ENCODE results near the gene MTG2. TPM values are rescaled to one million over a fixed set of nuclear protein-coding genes. Genes with fewer than 3 reads are reported as not detected.

The MTG2 gene
- total and polyA plus RNA-seq, 4 donors, result 13.0 to 28.0 (median 24.4) TPM

GRCh38 chr20:62198931-62199330, 16.1 kb downstream of the MTG2 start (continued):
- no peak for TF ChIP-seq RAD21 (IDR thresholded peaks at IDR 0.05)

DNA sequence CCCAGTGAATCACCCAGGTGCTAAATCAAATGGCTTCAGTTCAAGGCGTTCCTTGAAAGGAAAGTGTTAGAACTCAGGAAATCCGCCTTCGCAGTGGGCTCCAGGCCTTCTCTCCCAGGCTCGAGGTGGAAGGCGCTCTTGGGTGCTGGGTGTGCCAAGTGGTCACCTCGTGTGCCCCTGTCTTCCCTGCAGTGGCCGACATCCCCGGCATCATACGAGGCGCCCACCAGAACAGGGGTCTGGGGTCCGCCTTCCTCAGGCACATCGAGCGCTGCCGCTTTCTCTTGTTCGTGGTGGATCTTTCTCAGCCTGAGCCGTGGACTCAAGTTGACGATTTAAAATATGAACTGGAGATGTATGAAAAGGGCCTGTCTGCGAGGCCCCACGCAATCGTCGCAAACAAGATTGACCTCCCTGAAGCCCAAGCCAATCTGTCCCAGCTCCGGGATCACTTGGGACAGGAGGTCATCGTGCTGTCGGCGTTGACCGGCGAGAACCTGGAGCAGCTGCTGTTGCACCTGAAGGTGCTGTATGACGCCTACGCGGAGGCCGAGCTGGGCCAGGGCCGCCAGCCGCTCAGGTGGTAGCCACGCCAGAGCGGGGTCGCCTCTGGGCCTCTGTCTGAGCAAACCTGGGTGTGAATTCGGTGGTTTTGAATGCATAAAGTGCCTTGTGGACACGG, 17.8 kb downstream of the MTG2 start:
- no peak for DNase-seq (ENCODE audit: low spot score)

GRCh38 chr20:62201173-62202082, 18.6 kb downstream of the MTG2 start:
- Histone ChIP-seq H3K36me3 (ENCODE audit: control insufficient read depth in 4 of 4, insufficient read depth in 3 of 4, low read depth in 1 of 4, low read length in 3 of 4) (peaks cover 18 to 53% (median 30%) of the 10 kb centered on the region in 4 donors), H3K4me1 (ENCODE audit: control insufficient read depth in 4 of 4, insufficient read depth in 4 of 4, low read length in 3 of 4) (no peaks in the 10 kb centered on the region), H3K27me3 (ENCODE audit: control insufficient read depth in 4 of 4, insufficient read depth in 4 of 4, low read length in 3 of 4) (no peaks in the 10 kb centered on the region), H3K4me3 (ENCODE audit: low read depth in 1 of 3, low read length in 3 of 3) (no peak overlapping the region), H3K9me3 (ENCODE audit: control insufficient read depth in 4 of 4, low read length in 3 of 4) (no peaks in the 10 kb centered on the region), H3K27ac (ENCODE audit: low read depth in 1 of 2, low read length in 2 of 2) (no peak overlapping the region), H3K9ac (ENCODE audit: low read depth in 1 of 2, low read length in 2 of 2) (no peak overlapping the region)
- TF ChIP-seq, protein P1, sequence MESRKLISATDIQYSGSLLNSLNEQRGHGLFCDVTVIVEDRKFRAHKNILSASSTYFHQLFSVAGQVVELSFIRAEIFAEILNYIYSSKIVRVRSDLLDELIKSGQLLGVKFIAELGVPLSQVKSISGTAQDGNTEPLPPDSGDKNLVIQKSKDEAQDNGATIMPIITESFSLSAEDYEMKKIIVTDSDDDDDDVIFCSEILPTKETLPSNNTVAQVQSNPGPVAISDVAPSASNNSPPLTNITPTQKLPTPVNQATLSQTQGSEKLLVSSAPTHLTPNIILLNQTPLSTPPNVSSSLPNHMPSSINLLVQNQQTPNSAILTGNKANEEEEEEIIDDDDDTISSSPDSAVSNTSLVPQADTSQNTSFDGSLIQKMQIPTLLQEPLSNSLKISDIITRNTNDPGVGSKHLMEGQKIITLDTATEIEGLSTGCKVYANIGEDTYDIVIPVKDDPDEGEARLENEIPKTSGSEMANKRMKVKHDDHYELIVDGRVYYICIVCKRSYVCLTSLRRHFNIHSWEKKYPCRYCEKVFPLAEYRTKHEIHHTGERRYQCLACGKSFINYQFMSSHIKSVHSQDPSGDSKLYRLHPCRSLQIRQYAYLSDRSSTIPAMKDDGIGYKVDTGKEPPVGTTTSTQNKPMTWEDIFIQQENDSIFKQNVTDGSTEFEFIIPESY (IDR thresholded peaks at IDR 0.05), result no peak
- TF ChIP-seq FOXA2 (IDR thresholded peaks at IDR 0.05), result no peak
- TF ChIP-seq RXRA (IDR thresholded peaks at IDR 0.05), result no peak
- TF ChIP-seq GABPA (IDR thresholded peaks at IDR 0.05 in 1 of 2, conservative IDR thresholded peaks at IDR 0.05 in 1 of 2), result no peak
- no peak for TF ChIP-seq JUND (IDR thresholded peaks at IDR 0.05)
- TF ChIP-seq YY1 (IDR thresholded peaks at IDR 0.05), result no peak
- no peak for TF ChIP-seq HNF4A (conservative IDR thresholded peaks at IDR 0.05)
- TF ChIP-seq EGR1 (IDR thresholded peaks at IDR 0.05; ENCODE audit: low read depth in 2 of 2), result no peak
- TF ChIP-seq HNF4G (IDR thresholded peaks at IDR 0.05), result no peak
- DNase-seq (ENCODE audit: low spot score), result no peak
- WGBS, result 96% methylated on average over 38 of the region's 38 CpGs

More for the DNA sequence above, 17.8 kb downstream of the MTG2 start:
- no peak overlapping the region for H3K9ac ChIP-seq (ENCODE audit: low read depth in 1 of 2, low read length in 2 of 2)
- no peak overlapping the region for H3K4me3 ChIP-seq (ENCODE audit: low read depth in 1 of 3, low read length in 3 of 3)
- no peak overlapping the region for H3K27ac ChIP-seq (ENCODE audit: low read depth in 1 of 2, low read length in 2 of 2)
- H3K9me3 ChIP-seq (ENCODE audit: control insufficient read depth in 4 of 4, low read length in 3 of 4), result no peaks in the 10 kb centered on the region
- H3K36me3 ChIP-seq (ENCODE audit: control insufficient read depth in 4 of 4, insufficient read depth in 3 of 4, low read depth in 1 of 4, low read length in 3 of 4), result peaks cover 18 to 56% (median 34%) of the 10 kb centered on the region in 4 donors
- TF ChIP-seq GABPA (IDR thresholded peaks at IDR 0.05 in 1 of 2, conservative IDR thresholded peaks at IDR 0.05 in 1 of 2) (no peak), HNF4G (IDR thresholded peaks at IDR 0.05) (no peak)
- H3K4me1 ChIP-seq (ENCODE audit: control insufficient read depth in 4 of 4, insufficient read depth in 4 of 4, low read length in 3 of 4), result no peaks in the 10 kb centered on the region
- no peaks in the 10 kb centered on the region for H3K27me3 ChIP-seq (ENCODE audit: control insufficient read depth in 4 of 4, insufficient read depth in 4 of 4, low read length in 3 of 4)
- whole genome bisulfite sequencing, result 97% methylated on average over 38 of the region's 38 CpGs

DNA sequence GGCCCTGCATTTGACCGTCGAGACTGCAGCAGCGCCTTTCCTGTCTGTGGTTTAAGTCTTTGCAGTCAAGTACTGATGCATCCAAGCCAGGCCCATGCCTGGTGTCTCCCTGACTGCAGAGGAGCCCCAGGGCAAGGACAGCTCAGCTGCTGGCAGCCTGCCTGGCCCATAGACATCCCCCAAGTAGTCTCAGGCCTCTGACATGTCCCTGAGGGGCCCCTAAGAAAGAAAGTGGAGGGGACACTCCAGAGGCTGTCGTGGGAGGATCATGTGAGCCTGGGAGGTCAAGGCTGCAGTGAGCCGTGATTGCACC, 19.2 kb downstream of the MTG2 start:
- Histone ChIP-seq H3K4me1 (ENCODE audit: control insufficient read depth in 4 of 4, insufficient read depth in 4 of 4, low read length in 3 of 4) (no peaks in the 10 kb centered on the region), H3K36me3 (ENCODE audit: control insufficient read depth in 4 of 4, insufficient read depth in 3 of 4, low read depth in 1 of 4, low read length in 3 of 4) (peaks cover 18 to 53% (median 30%) of the 10 kb centered on the region in 4 donors), H3K4me3 (ENCODE audit: low read depth in 1 of 3, low read length in 3 of 3) (no peak overlapping the region), H3K27ac (ENCODE audit: low read depth in 1 of 2, low read length in 2 of 2) (no peak overlapping the region), H3K9me3 (ENCODE audit: control insufficient read depth in 4 of 4, low read length in 3 of 4) (no peaks in the 10 kb centered on the region), H3K27me3 (ENCODE audit: control insufficient read depth in 4 of 4, insufficient read depth in 4 of 4, low read length in 3 of 4) (no peaks in the 10 kb centered on the region), H3K9ac (ENCODE audit: low read depth in 1 of 2, low read length in 2 of 2) (no peak overlapping the region)
- DNase-seq (ENCODE audit: low spot score), result no peak
- 89% methylated on average over 5 of the region's 5 CpGs for WGBS
- TF ChIP-seq, protein P2, sequence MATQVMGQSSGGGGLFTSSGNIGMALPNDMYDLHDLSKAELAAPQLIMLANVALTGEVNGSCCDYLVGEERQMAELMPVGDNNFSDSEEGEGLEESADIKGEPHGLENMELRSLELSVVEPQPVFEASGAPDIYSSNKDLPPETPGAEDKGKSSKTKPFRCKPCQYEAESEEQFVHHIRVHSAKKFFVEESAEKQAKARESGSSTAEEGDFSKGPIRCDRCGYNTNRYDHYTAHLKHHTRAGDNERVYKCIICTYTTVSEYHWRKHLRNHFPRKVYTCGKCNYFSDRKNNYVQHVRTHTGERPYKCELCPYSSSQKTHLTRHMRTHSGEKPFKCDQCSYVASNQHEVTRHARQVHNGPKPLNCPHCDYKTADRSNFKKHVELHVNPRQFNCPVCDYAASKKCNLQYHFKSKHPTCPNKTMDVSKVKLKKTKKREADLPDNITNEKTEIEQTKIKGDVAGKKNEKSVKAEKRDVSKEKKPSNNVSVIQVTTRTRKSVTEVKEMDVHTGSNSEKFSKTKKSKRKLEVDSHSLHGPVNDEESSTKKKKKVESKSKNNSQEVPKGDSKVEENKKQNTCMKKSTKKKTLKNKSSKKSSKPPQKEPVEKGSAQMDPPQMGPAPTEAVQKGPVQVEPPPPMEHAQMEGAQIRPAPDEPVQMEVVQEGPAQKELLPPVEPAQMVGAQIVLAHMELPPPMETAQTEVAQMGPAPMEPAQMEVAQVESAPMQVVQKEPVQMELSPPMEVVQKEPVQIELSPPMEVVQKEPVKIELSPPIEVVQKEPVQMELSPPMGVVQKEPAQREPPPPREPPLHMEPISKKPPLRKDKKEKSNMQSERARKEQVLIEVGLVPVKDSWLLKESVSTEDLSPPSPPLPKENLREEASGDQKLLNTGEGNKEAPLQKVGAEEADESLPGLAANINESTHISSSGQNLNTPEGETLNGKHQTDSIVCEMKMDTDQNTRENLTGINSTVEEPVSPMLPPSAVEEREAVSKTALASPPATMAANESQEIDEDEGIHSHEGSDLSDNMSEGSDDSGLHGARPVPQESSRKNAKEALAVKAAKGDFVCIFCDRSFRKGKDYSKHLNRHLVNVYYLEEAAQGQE (IDR thresholded peaks at IDR 0.05), result no peak
- TF ChIP-seq RAD21 (IDR thresholded peaks at IDR 0.05) (no peak), HNF4G (IDR thresholded peaks at IDR 0.05) (no peak), TAF1 (conservative IDR thresholded peaks at IDR 0.05) (no peak), MAX (IDR thresholded peaks at IDR 0.05) (no peak), HNF4A (conservative IDR thresholded peaks at IDR 0.05) (no peak), SP1 (IDR thresholded peaks at IDR 0.05) (no peak)

Measured in liver (tissue), 9 donors.